ENCODE data around the gene CCDC192. TPM values are rescaled to one million over a fixed set of nuclear protein-coding genes. Genes with fewer than 3 reads are reported as not detected.

Gene CCDC192
- polyA plus RNA-seq, 12 donors, result 0.32 to 1.5 (median 1.0) TPM; not detected in 2

DNA sequence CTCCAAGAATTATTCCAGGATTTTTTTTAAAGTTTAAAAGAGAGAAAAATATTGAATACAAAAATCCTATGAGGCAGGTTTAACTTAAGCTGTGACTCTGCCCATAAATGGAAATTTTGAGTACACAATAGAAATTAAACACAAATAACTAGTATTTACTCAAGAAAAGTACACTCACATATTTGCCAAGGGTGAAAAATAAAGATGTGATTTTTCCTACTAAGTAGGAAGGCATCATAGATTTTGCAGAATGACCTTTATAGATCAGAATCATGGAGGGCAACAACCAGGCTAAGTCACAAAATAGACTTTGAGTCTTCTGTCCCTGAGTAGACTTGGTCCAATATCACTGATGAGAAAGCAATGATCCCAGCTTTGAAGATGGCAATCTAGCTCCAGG is 277.7 kb downstream of the CCDC192 start:
- no peak for DNase-seq

DNA sequence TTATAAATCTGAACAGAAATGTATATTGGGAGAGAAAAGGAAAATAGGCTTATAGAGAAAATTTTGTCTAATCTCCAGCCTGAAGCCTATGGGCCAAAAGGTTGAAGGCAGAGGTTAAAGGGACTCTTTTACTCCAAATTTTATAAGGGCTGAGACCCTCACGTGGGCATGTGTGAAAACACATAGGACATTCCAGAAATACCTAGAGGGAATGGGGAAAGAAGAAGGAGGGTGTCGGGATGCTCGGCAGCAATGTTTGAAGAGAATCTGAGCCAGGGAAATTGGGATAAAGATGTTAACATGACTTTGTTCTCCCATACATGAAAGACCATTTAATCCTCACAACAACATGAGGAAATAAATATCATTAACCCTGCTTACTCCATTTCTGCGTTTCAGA is 278.3 kb downstream of the CCDC192 start:
- DNase-seq, result no peak

DNA sequence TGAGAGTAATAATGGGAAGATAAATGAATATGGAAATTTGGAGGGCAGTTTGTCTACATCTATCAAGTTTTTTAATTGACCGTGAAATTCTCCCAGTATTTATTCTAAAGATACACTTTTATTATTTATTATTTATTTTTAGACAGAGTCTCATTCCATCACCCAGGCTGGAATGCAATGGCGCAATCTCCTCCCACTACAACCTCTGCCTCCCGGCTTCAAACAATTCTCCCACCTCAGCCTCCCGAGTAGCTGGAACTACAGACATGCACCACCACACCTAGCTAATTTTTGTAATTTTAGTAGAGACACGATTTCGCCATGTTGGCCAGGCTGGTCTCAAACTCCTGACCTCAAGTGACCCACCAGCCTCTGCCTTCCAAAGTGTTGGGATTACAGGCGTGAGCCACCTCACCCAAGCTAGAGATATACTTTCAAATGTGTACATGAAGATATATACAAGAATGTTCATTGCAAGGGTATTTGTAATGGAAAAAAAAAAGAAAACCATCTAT is 282.7 kb downstream of the CCDC192 start:
- no peak for DNase-seq

DNA sequence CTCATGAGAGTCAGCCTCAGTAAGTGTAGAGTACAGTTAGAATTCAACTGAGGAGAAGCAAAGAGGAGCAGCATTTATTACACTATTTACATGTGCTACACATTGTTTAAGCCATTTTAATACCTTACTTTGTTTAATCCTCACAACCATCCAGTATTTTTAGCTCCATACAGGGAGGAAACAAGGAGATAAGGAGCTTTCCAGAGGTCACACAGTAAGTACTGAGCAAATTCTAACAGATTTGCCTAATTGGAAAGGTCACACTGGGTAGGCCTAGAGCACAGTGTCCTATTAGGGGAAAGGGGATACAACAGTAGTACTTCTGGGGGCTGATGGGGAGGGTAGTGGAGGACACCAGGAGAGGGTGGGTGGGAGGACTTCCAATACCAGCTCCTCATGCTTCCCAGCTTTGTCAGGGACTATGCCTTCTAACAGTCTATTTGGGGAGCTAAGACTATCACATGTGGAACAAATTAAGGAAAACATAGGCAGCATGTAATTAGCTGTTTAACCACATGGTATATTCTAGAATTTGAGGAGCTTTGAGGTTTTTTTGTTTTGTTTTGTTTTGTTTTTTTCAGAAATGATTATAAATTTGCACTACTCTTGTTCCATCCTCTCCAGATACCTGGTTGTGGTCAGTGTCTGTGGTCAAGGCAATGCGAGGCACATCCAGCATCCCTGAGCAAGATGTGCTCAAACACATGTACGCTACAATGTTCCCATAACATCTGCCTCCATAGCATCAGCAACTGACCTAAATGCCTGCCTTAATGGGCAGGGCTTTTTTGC is 284.4 kb downstream of the CCDC192 start:
- no peak for DNase-seq

DNA sequence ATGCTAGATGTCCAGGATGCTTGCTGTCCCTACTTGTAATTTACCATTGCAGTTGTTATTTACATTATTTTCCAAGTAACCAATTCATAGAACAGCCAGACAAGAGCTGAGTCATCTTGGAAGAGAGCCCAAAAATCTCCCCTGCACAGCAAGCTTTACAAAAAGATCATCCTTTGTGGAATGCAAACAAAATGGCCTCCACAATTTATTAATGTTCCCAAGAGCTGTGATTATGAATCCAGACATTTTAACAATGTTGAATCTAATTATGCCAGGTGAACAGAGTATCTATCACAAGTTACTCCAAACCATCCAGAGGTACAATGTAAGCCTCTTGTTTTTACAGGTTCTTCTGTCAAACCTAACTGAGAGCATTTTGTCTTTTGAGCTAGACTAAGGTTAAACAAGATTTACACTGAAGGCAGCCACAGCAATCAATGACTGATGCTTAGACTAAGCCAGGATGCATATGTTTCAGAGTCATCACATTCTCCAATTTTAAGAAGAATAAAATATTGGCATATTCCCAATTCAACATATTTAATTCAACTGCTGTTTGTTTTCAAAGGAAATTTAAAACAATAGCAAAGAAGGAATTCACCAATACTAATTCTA is 285.1 kb downstream of the CCDC192 start:
- peak; percentile 65 for DNase-seq

Other genes starting within 250 kb of the CCDC192 start
- 10 to 100 TPM in 11 of 12 donors, not detected in 1; 51.4 to 86.4 (median 62.7) TPM for gene PRRC1, start 185.8 kb upstream of the CCDC192 start, polyA plus RNA-seq (ENCODE audit: insufficient read length in 12 of 12)
- gene CTXN3, start 54.3 kb upstream of the CCDC192 start, polyA plus RNA-seq (ENCODE audit: insufficient read length in 12 of 12), result 1 to 10 TPM in 6 of 12 donors, under 1 TPM in 4, not detected in 2; 0.45 to 4.5 (median 1.6) TPM

All from muscle of arm (tissue), 12 donors.